Right ventricle myocardium inferior (tissue), 1 donor: ENCODE results near the gene RAD51B. TPM values are rescaled to one million over a fixed set of nuclear protein-coding genes. Genes with fewer than 3 reads are reported as not detected.

Experiments used
- ATAC-seq: fragments of 200-7000 bp; cut with Tn5 transposase; one replicate; pipeline ENCODE4 v1.9.1; 2020; ENCODE audit warnings: mild to moderate bottlenecking, moderate library complexity
- DNase-seq: peaks from one replicate; pipeline ENCODE4 v3.0.0; 2021; ENCODE audit errors: missing footprints
- intact Hi-C: fragments of 100-400 bp; cut with DNase I; formaldehyde crosslinking; loops from one replicate; pipeline ENCODE4 v1.11.0; 2022
- total RNA-seq: library from RNA; stranded (reverse); fragmentation: NEBNext Ultra II Directional; extraction: Animal tissue kit (Norgen Biotek cat#: 25700); gene quantifications from one replicate; pipeline ENCODE4 v1.2.1, GENCODE V29; 2021
- donor health status: DM: no; HTN: yes; CAD: no; lungs with severe emphysema.

The RAD51B gene
- total RNA-seq, 1 donor from 2014 or later = 4.1 TPM

- intact Hi-C loops = no loop called here
- ATAC-seq (no peak), DNase-seq (no peak)
Observed at GRCh38 chr14:67934862-67935261, 115.3 kb downstream of the RAD51B start.

DNA sequence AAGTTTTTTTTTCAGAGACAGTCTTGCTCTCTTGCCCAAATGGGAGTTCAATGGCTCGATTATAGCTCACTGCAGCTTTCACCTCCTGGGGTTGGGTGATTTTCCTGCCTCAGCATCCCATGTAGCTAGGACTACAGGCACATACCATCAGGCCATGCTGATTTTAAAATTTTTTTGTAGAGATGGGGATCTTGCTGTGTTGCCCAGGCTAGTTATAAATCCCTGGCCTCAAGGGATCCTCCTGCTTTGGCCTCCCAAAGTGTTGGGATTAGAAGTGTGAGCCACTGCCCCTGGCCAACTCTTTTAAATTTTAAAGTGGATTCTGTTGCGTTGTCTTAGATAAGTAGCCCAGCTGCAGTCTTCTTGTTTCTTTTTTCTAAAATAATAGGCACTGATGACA is 115.8 kb downstream of the RAD51B start:
- DNase-seq (no peak), ATAC-seq (no peak)
- intact Hi-C loops = no loop called here

DNA sequence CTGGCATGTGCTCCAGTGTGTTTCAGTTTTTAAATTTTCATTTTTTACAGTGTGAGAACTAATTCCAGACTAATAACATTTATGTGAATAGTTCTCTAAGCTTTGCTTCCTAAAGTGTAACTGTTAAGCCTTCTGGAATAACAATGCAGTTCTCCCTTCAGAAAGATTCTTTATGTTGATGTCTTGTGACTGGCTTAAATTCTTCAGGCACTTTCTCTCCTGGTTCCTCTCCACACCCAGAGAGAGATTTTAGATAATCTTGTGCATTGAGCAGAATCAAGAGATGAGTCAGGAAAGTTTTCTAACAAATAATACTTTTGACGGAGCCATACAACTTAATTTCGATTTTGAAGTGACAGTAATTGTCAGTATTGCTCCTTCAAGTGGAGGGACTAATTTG is 118.5 kb downstream of the RAD51B start:
- no peak for ATAC-seq
- no peak for DNase-seq
- intact Hi-C loops = no loop called here

DNA sequence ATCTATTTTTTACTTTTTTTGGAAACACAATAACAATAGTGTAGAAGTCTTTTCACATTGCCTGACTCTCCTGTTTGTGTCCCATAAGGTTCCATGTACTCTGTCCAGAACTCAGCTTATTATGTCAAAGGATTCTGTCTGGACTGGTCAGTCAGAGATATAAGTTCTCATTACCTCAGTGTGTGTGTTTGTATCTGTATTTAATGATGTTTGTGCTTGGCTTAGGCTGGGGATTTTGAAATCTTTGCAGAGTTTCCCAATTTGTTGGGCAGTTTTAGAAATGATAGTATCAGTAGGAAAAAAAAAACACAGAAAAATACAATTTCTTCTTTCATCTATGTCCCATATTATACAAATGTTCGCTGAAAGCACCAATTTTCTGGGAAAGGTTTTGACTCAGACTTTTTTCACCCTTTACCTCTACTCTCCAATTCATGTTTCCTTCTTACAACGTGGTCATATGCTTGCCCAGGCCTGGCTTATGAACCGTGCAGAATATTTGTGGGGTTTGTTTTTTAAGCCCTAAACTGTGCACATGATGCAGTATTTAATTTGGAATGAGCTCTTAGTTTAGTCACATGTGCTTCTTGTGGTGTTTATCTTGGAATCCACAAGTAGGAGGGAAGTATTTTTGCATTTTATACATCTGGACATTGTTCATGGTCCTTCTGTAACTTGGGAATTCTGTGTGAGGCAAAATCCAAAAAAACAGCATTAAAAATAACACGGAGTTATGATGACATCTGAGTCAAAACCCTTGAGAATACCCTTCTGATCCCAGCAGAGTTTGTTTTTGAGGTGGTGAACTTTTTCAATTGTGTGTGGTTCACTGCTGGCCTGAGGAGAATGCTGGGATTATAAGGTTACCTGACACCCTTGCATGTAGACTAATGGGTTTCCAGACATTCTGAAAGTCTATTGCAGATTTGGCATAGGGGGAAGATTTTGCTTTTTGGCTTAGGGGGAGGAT is 121.2 kb downstream of the RAD51B start:
- peak; percentile 77 for ATAC-seq
- no peak for DNase-seq
- intact Hi-C loops = loop anchor here (5.0 kb wide), 2 partner anchors 202 to 742 kb away; no protein-coding TSS in a partner anchor

DNA sequence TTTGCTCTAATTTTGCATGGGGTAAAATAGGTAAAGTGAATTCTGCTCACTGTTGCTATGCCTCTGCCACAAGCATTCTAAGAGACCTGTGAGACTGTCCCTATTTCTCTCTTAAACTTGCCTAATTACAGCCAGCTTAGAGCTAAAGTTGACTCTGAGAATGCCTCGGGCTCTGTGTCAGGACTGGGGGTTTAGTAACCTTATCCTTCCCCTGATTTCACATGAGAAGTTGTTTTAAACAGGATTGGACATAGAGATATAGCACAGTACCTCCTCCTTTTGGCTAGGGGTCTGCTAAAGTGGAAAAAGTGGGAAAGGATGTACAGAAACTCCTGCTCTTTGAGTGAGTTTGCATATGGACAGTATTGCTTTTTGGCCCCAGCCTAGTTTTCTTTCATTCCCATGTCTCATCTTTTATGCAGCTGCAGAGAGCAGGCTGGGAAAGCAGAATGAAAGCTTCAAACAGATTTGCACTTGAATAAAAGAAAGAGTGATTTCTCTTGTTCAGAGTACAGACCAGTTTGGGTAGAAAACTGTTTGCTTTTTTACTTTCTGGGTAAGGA is 122.0 kb downstream of the RAD51B start:
- ATAC-seq (peak; percentile 34), DNase-seq (no peak)
- intact Hi-C loops = loop anchor here (5.0 kb wide), 2 partner anchors 201 to 741 kb away; no protein-coding TSS in a partner anchor

DNA sequence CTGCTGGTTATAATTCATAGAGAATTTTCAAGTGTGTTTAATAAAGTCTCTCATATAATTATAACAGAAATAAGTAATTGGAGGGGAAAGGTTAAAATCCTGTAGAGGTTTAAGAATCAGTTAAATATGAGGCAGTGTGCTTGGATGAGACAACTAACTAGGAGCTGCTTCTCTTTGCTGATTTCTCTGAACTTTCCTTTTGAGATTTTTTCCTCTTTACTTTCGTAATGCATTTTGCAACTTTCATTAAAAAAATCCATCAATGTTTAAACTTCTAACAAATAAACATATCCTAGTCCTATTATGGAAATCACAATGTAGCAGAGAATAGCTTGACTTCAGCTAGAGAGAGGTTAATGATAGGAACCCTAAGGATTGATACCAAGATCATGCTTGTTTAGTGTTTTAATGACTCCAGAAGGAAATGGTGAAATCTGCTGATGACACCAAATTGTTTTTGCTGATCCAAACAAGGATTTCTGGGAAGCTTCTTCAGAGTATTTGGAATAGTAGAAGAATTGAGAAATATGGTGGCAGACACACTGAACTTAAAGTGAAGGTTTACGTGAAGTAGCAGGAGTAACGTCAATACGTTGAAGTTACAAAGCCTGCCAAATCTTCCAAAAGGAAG is 122.6 kb downstream of the RAD51B start:
- intact Hi-C loops = loop anchor here (5.0 kb wide), 2 partner anchors 200 to 740 kb away; no protein-coding TSS in a partner anchor
- DNase-seq = no peak
- no peak for ATAC-seq

GRCh38 chr14:67943947-67944346 is 124.4 kb downstream of the RAD51B start:
- DNase-seq (no peak), ATAC-seq (peak; percentile 59)
- intact Hi-C loops = loop anchor here (1.0 to 5.0 kb wide), 4 partner anchors 198 to 872 kb away; no protein-coding TSS in a partner anchor

- no peak for DNase-seq
- intact Hi-C loops = loop anchor here (1.0 to 5.0 kb wide), 4 partner anchors 198 to 872 kb away; no protein-coding TSS in a partner anchor
- no peak for ATAC-seq
Observed at GRCh38 chr14:67944605-67945004, 125.0 kb downstream of the RAD51B start.

- DNase-seq (no peak), ATAC-seq (no peak)
- intact Hi-C loops = no loop called here
Observed at GRCh38 chr14:67949771-67950170, 130.2 kb downstream of the RAD51B start.

- ATAC-seq (no peak), DNase-seq (no peak)
- intact Hi-C loops = no loop called here
Observed at GRCh38 chr14:67950386-67950785, 130.8 kb downstream of the RAD51B start.

GRCh38 chr14:67951529-67952135 is 132.1 kb downstream of the RAD51B start:
- no peak for ATAC-seq
- intact Hi-C loops = no loop called here
- DNase-seq = no peak

DNA sequence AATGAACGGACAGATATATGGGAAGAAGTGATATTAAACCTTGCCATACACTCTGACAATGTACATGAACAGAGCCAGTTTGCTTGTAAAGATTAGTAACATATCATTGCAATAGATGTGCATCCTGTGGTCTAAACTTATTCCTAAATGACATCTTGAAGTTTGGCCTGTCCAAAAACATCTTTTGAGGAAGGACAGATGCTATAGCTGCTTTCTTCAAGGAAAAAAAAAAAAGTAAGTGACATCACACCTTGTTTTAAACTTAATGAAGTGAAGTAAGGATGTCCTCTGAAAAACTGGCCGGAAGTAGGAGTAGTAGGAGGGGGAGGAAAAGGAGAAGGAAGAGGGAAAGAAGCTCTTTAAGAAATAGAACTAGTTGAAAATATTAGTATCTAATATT is 132.8 kb downstream of the RAD51B start:
- ATAC-seq (no peak), DNase-seq (no peak)
- intact Hi-C loops = no loop called here

GRCh38 chr14:67952786-67953185 is 133.2 kb downstream of the RAD51B start:
- intact Hi-C loops = no loop called here
- DNase-seq (no peak), ATAC-seq (no peak)

DNA sequence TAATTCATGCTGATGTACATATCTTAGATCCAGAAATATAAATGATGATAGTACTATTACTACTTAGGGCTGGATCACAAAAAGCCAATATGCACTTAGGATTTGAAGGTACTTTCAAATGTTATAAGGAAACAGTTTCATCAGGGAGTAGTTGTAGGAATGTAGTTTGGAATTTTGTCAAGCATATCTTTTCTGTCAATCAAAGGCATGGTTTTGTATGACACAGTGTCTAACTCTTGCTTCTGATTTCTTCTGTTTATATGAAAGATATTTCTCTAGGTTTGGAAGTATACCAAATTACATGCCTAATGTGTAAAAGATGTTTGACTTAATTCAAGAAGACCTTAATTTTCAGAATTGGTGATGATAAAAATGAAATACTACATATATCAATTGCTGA is 135.7 kb downstream of the RAD51B start:
- intact Hi-C loops = no loop called here
- DNase-seq (no peak), ATAC-seq (no peak)

DNA sequence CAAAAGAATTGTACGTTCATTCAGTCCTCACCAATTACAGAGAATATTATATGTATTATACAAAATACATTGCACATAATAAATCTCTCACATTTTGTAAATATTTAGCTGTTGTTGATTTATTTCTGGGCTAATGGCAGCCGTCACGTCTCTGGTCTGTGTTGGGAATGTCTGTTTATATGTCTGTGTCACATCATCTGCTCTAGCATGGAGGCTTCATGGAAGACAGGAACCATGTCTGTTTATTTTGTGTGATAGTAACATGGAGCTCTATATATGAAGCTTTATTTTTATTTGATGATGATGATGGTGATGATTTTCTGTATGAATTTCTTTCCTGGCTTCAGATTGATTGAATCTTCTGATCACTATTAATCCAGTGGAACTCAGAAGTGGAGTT is 138.4 kb downstream of the RAD51B start:
- ATAC-seq = no peak
- DNase-seq = no peak
- intact Hi-C loops = no loop called here

GRCh38 chr14:67961676-67962075 is 142.1 kb downstream of the RAD51B start:
- intact Hi-C loops = no loop called here
- DNase-seq (no peak), ATAC-seq (no peak)

DNA sequence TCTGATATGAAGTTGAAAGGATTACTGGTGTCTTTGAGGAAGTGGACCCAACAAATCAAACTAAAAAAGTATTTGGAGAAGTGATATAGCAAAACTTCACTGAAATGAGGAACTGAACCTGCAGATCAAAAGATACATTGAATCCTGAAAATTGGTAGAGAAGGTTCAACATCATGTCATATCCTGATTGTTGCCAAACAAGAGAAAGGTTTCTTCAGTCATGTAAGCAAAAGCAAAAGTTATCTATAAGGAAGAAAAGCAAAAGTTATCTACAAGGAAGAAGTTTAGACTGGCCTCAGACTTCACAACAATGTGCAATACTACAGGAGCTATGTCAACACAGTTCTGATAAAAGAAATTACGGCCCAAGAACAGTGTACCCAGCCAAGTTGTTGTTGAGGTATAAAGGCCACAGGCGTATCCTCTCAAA is 142.7 kb downstream of the RAD51B start:
- no peak for DNase-seq
- intact Hi-C loops = no loop called here
- peak; percentile 44 for ATAC-seq

DNA sequence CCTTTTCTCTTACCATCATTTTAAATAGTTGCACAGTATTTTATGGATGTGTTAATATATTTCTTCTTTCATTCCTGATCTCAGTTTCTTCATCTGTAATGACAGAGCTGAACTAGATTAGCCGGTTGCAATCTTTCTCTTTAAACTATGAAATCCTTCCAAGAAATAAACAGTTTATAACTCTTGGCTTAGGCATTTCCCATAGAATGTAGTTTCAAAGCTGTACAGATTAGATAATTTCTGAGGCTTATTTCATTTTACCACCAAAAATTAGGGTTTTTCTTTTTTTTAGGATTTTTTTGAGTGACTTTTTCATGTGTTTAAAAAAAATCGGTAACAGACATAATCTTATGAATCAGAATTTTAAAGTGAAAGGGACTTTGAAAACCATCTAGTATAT is 144.0 kb downstream of the RAD51B start:
- DNase-seq = no peak
- no peak for ATAC-seq
- intact Hi-C loops = no loop called here
